HepG2 (cell line): ENCODE measurements around the gene TBX6. TPM values are rescaled to one million over a fixed set of nuclear protein-coding genes. Genes with fewer than 3 reads are reported as not detected.

Experiments
- ATF1 ChIP-seq: IDR thresholded peaks from 2 replicates; pipeline ENCODE4 v1.6.1; 2016; ENCODE audit warnings: mild to moderate bottlenecking, control low read depth
- DNMT3B ChIP-seq: conservative IDR thresholded peaks from 2 replicates; pipeline ENCODE4 v1.6.1; 2016; ENCODE audit warnings: missing biosample characterization, control low read depth
- FOXC1 ChIP-seq: sonication (generic); formaldehyde crosslinking; IDR thresholded peaks from 2 replicates; pipeline ENCODE4 v1.8.0; 2022; ENCODE audit warnings: mild to moderate bottlenecking, missing genetic modification reagents, borderline replicate concordance
- FOXK2 ChIP-seq: fragments of 450-650 bp; IDR thresholded peaks from 2 replicates; pipeline ENCODE4 v1.6.1; 2016
- HIVEP1 ChIP-seq: sonication (generic); formaldehyde crosslinking; IDR thresholded peaks from 2 replicates; pipeline ENCODE4 v1.4.0; 2020; ENCODE audit warnings: mild to moderate bottlenecking, missing genetic modification reagents
- HMG20B ChIP-seq: conservative IDR thresholded peaks from 2 replicates; pipeline ENCODE4 v1.6.1; 2016; ENCODE audit warnings: missing genetic modification reagents, missing compliant biosample characterization
- JUN ChIP-seq: sonication (generic); formaldehyde crosslinking; IDR thresholded peaks from 2 replicates; pipeline ENCODE4 v1.4.0; 2020; ENCODE audit warnings: mild to moderate bottlenecking, missing genetic modification reagents
- MLLT10 ChIP-seq: sonication (generic); formaldehyde crosslinking; IDR thresholded peaks from 2 replicates; pipeline ENCODE4 v1.4.0; 2020; ENCODE audit warnings: missing genetic modification reagents
- SKIL ChIP-seq: sonication (generic); formaldehyde crosslinking; IDR thresholded peaks from 2 replicates; pipeline ENCODE4 v1.8.0; 2022; ENCODE audit warnings: missing genetic modification reagents, mild to moderate bottlenecking, moderate library complexity, borderline replicate concordance
- U2AF2 ChIP-seq: fragments of 200-400 bp; formaldehyde crosslinking; IDR thresholded peaks from 2 replicates; pipeline ENCODE4 v1.6.1; 2017; ENCODE audit warnings: low read depth, mild to moderate bottlenecking, low read length
- ZNF143 ChIP-seq: sonication (generic); formaldehyde crosslinking; IDR thresholded peaks from 2 replicates; pipeline ENCODE4 v1.4.0; 2020; ENCODE audit warnings: missing genetic modification reagents
- ZNF335 ChIP-seq: sonication (generic); formaldehyde crosslinking; IDR thresholded peaks from 2 replicates; pipeline ENCODE4 v1.4.0; 2020; ENCODE audit warnings: missing genetic modification reagents
- ZNF407 ChIP-seq: sonication (generic); formaldehyde crosslinking; IDR thresholded peaks from one replicate; pipeline ENCODE4 v1.5.1; 2020; ENCODE audit warnings: mild to moderate bottlenecking, missing genetic modification reagents; ENCODE audit errors: not compliant biosample characterization
- ZNF660 ChIP-seq: sonication (generic); formaldehyde crosslinking; IDR thresholded peaks from 2 replicates; pipeline ENCODE4 v1.5.1; 2020; ENCODE audit warnings: mild to moderate bottlenecking, low read depth, missing genetic modification reagents, borderline replicate concordance
- ZNF670 ChIP-seq: sonication (generic); formaldehyde crosslinking; IDR thresholded peaks from 2 replicates; pipeline ENCODE4 v1.8.0; 2022; ENCODE audit warnings: mild to moderate bottlenecking, missing genetic modification reagents, borderline replicate concordance
- ZNF678 ChIP-seq: sonication (generic); formaldehyde crosslinking; IDR thresholded peaks from 2 replicates; pipeline ENCODE4 v1.4.0; 2020; ENCODE audit warnings: mild to moderate bottlenecking, missing genetic modification reagents
- ZNF777 ChIP-seq: sonication (generic); formaldehyde crosslinking; IDR thresholded peaks from 2 replicates; pipeline ENCODE4 v1.4.0; 2020; ENCODE audit warnings: missing genetic modification reagents
- ZNF850 ChIP-seq: sonication (generic); formaldehyde crosslinking; conservative IDR thresholded peaks from 2 replicates; pipeline ENCODE4 v1.9.0; 2021; ENCODE audit warnings: mild to moderate bottlenecking, missing genetic modification reagents
- polyA plus RNA-seq, 8 experiments: library from polyadenylated mRNA; depleted of rRNA in 3 of 8; stranded (reverse) in 7 of 8; unstranded in 1 of 8; fragments of >200 nt; fragmentation: Illumina TruSeq in 4 of 8; extraction: Trizol in 4 of 8; gene quantifications; 2 replicates each; pipeline versions ENCODE4 v1.2.1 to v1.2.3, GENCODE V29; 2011 to 2016; ENCODE audit warnings: low read depth in 4 of 8, missing spikeins in 1 of 8, mixed read lengths in 1 of 8; ENCODE audit not compliant: insufficient read depth in 1 of 8
- total RNA-seq, 5 experiments: library from RNA; depleted of rRNA; stranded (reverse); fragments of >200 nt; fragmentation: Illumina TruSeq; extraction: Trizol; gene quantifications; 2 replicates each; pipeline ENCODE4 v1.2.3, GENCODE V29; 2016; ENCODE audit warnings: low read depth in 1 of 5
- TF ChIP-seq, protein P1 (sequence below): sonication (generic); formaldehyde crosslinking; IDR thresholded peaks from 2 replicates; pipeline ENCODE4 v1.5.0; 2020; ENCODE audit warnings: mild to moderate bottlenecking, missing genetic modification reagents, moderate library complexity

The TBX6 gene
- total and polyA plus RNA-seq, 2 of the 13 experiments (the other 11 are each of a cell fraction or from before 2014, with no cell fraction given) = 0.24 to 0.42 TPM

DNA sequence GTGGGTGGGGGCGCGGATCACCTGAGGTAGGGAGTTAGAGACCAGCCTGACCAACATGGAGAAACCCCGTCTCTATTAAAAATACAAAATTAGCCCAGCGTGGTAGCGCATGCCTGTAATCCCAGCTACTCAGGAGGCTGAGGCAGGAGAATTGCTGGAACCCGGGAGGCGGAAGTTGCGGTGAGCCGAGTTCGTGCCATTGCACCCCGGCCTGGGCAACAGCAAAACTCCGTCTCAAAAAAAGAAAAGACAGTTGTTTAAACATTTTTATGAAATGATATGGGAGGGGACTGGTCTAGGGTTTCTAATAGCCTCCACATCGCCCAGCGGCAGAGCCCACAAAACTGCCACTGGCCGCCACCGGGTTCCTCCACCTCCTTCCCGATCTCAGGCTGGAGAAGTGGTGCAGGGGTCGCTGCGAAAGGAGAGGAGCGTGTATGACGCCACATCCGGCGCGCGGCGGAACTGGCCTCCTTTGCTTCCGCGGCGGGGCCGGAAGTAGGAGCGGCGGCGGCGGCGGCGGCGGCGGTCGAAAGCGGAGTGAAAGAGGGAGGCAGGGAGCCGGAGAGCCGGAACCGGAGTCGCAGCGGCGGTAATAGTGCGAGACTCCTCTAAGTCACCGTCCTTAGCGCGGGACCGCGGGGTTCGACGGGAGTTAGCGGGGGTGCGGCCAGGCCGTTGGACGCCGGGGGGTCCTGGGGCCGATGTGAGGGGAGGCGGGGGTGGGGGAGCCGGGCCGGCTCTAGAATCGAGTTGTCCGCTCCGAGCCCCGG is 16.0 kb downstream of the TBX6 start, which contains the start of gene PPP4C (continued):
- TF ChIP-seq SKIL = no peak
- TF ChIP-seq ATF1 (CRISPR knock-in tag) = peak; percentile 86
- no peak; the same call in 1 of the 2 replicates for TF ChIP-seq FOXC1 (CRISPR knock-in tag)
- no peak for TF ChIP-seq ZNF678 (CRISPR knock-in tag)
- TF ChIP-seq HIVEP1 = peak; percentile 50; the same call in 1 of the 2 replicates
- TF ChIP-seq ZNF660 (CRISPR knock-in tag) = no peak
- no peak for TF ChIP-seq ZNF850 (CRISPR knock-in tag)
- TF ChIP-seq ZNF407 (CRISPR knock-in tag) = no peak
- no peak for TF ChIP-seq FOXK2
- TF ChIP-seq ZNF335 = no peak
- TF ChIP-seq ZNF777 (CRISPR knock-in tag) = no peak
- no peak for TF ChIP-seq JUN (CRISPR knock-in tag)
- TF ChIP-seq ZNF143 (CRISPR knock-in tag) = peak; percentile 37; the same call in 1 of the 2 replicates
- TF ChIP-seq HMG20B (CRISPR knock-in tag) = no peak
- peak; percentile 50; the same call in 1 of the 2 replicates for TF ChIP-seq DNMT3B (CRISPR knock-in tag)
- TF ChIP-seq U2AF2 = no peak
- TF ChIP-seq MLLT10 (CRISPR knock-in tag) = no peak
- TF ChIP-seq ZNF670 (CRISPR knock-in tag) = no peak
- TF ChIP-seq, protein P1, sequence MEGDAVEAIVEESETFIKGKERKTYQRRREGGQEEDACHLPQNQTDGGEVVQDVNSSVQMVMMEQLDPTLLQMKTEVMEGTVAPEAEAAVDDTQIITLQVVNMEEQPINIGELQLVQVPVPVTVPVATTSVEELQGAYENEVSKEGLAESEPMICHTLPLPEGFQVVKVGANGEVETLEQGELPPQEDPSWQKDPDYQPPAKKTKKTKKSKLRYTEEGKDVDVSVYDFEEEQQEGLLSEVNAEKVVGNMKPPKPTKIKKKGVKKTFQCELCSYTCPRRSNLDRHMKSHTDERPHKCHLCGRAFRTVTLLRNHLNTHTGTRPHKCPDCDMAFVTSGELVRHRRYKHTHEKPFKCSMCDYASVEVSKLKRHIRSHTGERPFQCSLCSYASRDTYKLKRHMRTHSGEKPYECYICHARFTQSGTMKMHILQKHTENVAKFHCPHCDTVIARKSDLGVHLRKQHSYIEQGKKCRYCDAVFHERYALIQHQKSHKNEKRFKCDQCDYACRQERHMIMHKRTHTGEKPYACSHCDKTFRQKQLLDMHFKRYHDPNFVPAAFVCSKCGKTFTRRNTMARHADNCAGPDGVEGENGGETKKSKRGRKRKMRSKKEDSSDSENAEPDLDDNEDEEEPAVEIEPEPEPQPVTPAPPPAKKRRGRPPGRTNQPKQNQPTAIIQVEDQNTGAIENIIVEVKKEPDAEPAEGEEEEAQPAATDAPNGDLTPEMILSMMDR (CRISPR knock-in tag) = peak; percentile 51
